HL-60 (cell line): ENCODE data around the gene SH2B3.

Source experiments
- DNase-seq, 2 experiments: peaks; one replicate each; pipeline ENCODE4 v3.0.0-alpha.2; 2010 to 2020; ENCODE audit warnings: low read depth in 1 of 2, low spot score in 1 of 2
- H3K27ac ChIP-seq: fragments of 250-450 bp; sonication (Bioruptor Pico); replicated peaks from 2 replicates; pipeline ENCODE4 v1.5.1; 2020; ENCODE audit warnings: mild to moderate bottlenecking, moderate library complexity
- H3K27me3 ChIP-seq: fragments of 250-450 bp; sonication (Bioruptor Pico); 2 replicates; pipeline ENCODE4 v1.5.1; 2021; ENCODE audit warnings: mild to moderate bottlenecking, moderate library complexity; ENCODE audit not compliant: insufficient read depth, poor library complexity, severe bottlenecking
- H3K4me3 ChIP-seq: replicated peaks from 2 replicates; pipeline ENCODE4 v1.5.1; 2011; ENCODE audit warnings: mild to moderate bottlenecking, control low read depth, low read length; ENCODE audit not compliant: insufficient read depth
- CTCF ChIP-seq: IDR thresholded peaks from one replicate; pipeline ENCODE4 v1.5.1; 2011; ENCODE audit warnings: low read length, control low read depth, inconsistent platforms; ENCODE audit not compliant: insufficient read depth
- GABPA ChIP-seq: IDR thresholded peaks from 2 replicates; pipeline ENCODE4 v1.6.1; 2012; ENCODE audit warnings: low read depth
- POLR2AphosphoS5 ChIP-seq: IDR thresholded peaks from 2 replicates; pipeline ENCODE4 v1.6.1; 2012; ENCODE audit warnings: low read depth
- REST ChIP-seq: IDR thresholded peaks from 2 replicates; pipeline ENCODE4 v1.6.1; 2012; ENCODE audit warnings: low read depth; ENCODE audit not compliant: insufficient replicate concordance
- SPI1 ChIP-seq: IDR thresholded peaks from 2 replicates; pipeline ENCODE4 v1.6.1; 2012; ENCODE audit warnings: low read depth, mild to moderate bottlenecking, borderline replicate concordance

Gene SH2B3

GRCh38 chr12:111366583-111366982, 39.1 kb upstream of the SH2B3 start:
- no peak for DNase-seq
- TF ChIP-seq CTCF (no peak), GABPA (no peak), REST (no peak), SPI1 (no peak), POLR2AphosphoS5 (no peak)
- H3K27me3 ChIP-seq, result no peaks in the 10 kb centered on the region
- no peak overlapping the region for H3K27ac ChIP-seq
- no peak overlapping the region for H3K4me3 ChIP-seq

GRCh38 chr12:111367661-111368221, 38.0 kb upstream of the SH2B3 start:
- Histone ChIP-seq H3K27me3 (no peaks in the 10 kb centered on the region), H3K4me3 (no peak overlapping the region), H3K27ac (no peak overlapping the region)
- TF ChIP-seq SPI1 (no peak), REST (no peak), CTCF (no peak), GABPA (no peak), POLR2AphosphoS5 (no peak)
- DNase-seq, result no peak

GRCh38 chr12:111368291-111368787, 37.4 kb upstream of the SH2B3 start:
- Histone ChIP-seq H3K27ac (no peak overlapping the region), H3K27me3 (no peaks in the 10 kb centered on the region), H3K4me3 (peak overlapping the region; percentile 61)
- TF ChIP-seq CTCF, result no peak
- TF ChIP-seq REST, result no peak
- no peak for TF ChIP-seq POLR2AphosphoS5
- TF ChIP-seq GABPA, result no peak
- TF ChIP-seq SPI1, result no peak
- DNase-seq, result no peak
